Vagina (tissue), 2 donors: ENCODE measurements around the gene VPS36.

ENCODE experiments used
- POLR2A ChIP-seq, 2 donors: fragments of 450-650 bp; IDR thresholded peaks; one replicate each; pipeline ENCODE4 v1.6.1; 2017; ENCODE audit warnings: antibody characterized with exemption in 2 of 2, mild to moderate bottlenecking in 2 of 2, moderate library complexity in 2 of 2
- POLR2AphosphoS5 ChIP-seq, 2 donors: sonication (generic); formaldehyde crosslinking; IDR thresholded peaks; one replicate each; pipeline ENCODE4 v1.9.0; 2017; ENCODE audit warnings: antibody characterized with exemption in 2 of 2, mild to moderate bottlenecking in 2 of 2, low read depth in 1 of 2; ENCODE audit not compliant: insufficient read depth in 1 of 2
- TF ChIP-seq, protein P1 (sequence below), 3 experiments: fragments of 450-650 bp in 2 of 3; fragments of 200-600 bp in 1 of 3; sonication (generic) in 1 of 3; IDR thresholded peaks; one replicate each; pipeline ENCODE4 v1.5.1; 2017 to 2019; ENCODE audit warnings: antibody characterized with exemption in 3 of 3, mild to moderate bottlenecking in 2 of 3, moderate library complexity in 2 of 3

DNA sequence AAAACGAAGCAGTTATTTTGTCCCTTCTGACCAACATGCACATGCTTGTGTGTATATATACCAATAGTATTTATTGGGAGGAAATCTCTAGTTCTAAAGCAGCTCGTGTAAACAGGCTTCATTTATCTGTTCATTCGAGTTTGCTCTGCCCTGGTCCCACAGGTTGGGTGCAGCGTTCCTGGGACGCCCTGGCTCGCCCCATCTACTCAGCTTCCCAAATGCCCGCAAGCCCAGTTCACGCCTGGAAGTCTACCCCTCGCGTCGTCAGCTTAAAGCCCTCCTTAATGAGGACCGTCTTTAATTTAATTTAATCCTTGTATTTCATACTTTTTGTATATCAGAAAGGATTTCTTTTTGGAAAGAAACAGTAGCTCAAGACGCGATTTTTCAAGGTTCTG lies 45.1 kb downstream of the VPS36 start:
- TF ChIP-seq, protein P1, sequence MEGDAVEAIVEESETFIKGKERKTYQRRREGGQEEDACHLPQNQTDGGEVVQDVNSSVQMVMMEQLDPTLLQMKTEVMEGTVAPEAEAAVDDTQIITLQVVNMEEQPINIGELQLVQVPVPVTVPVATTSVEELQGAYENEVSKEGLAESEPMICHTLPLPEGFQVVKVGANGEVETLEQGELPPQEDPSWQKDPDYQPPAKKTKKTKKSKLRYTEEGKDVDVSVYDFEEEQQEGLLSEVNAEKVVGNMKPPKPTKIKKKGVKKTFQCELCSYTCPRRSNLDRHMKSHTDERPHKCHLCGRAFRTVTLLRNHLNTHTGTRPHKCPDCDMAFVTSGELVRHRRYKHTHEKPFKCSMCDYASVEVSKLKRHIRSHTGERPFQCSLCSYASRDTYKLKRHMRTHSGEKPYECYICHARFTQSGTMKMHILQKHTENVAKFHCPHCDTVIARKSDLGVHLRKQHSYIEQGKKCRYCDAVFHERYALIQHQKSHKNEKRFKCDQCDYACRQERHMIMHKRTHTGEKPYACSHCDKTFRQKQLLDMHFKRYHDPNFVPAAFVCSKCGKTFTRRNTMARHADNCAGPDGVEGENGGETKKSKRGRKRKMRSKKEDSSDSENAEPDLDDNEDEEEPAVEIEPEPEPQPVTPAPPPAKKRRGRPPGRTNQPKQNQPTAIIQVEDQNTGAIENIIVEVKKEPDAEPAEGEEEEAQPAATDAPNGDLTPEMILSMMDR (IDR thresholded peaks at IDR 0.05), result no peak
- no peak for TF ChIP-seq POLR2AphosphoS5 (IDR thresholded peaks at IDR 0.05; ENCODE audit: insufficient read depth in 1 of 2, low read depth in 1 of 2)
- TF ChIP-seq POLR2A (IDR thresholded peaks at IDR 0.05), result no peak
